HG03558 (cell line): ENCODE data around the gene SOS1.
"Not testable (repeated sequence)": the region's sequence is repeated elsewhere in the genome, so short reads cannot be mapped to it uniquely, and the experiment has no call there.

Experiments
- ATAC-seq: cut with Tn5 transposase; IDR thresholded peaks from one replicate; pipeline ENCODE4 v1.9.1; 2021; ENCODE audit warnings: moderate number of reproducible peaks; ENCODE audit not compliant: unreplicated experiment; ENCODE audit errors: extremely low read depth

SOS1 gene

DNA sequence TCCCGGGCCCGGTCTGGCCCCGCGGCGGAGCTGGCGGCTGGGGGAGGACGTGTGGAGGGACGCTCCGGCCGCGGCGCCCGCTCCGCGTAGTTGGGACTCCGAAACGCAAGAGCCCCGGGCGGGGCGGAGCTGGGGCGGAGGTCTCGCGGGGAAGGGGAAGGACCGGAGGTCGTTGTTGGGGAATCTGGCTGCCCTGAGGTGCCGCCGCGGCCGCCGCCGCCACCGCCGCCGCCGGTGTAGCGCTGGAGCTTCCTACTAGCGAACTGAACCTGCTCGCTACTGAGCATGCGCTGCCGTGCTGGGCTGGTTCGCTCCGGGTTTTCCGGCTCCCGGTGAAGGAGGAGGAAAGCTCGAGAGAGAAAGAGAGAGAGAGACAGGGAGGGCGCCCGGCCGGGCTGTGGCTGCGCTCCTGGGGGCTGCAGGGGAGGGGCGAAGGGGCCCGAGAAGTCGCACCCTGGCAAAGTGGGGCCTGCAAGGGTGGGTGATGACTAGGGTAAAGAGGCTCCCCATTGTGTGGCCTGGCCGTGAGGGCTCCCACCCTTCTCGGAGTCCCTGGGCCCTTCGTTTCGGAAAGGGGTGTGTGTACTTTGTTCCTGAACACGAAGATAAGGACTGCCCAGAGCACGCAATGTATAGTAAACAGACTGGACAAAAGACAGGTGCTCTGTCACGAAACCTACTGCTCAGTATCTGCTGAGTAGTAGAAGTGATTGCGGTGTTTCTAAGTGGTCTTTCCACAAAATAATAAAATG is at the start of gene SOS1:
Gene SOS1 (minus strand): TSS at position 281 of the 752 bp plus-strand sequence. CDS start 629 bp downstream, outside the sequence.
- ATAC-seq, result peak; percentile 23

DNA sequence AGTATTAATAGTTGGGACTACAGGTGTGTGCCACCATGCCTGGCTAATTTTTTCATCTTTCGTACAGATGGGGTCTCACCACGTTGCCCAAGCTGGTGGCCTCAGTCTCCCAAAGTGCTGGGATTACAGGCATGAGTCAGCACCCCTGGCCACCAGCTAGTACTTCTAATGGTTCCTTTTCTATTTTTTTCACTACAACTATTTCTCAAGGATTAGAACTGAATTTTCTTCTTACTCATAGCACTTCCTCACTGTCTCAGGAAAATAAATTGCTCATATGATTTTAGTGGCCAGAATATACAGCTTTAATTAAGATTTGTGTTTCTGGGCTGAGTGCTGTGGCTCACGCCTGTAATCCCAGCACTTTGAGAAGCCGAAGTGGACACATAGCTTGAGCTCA is 43.2 kb upstream of the SOS1 start:
- no peak for ATAC-seq

DNA sequence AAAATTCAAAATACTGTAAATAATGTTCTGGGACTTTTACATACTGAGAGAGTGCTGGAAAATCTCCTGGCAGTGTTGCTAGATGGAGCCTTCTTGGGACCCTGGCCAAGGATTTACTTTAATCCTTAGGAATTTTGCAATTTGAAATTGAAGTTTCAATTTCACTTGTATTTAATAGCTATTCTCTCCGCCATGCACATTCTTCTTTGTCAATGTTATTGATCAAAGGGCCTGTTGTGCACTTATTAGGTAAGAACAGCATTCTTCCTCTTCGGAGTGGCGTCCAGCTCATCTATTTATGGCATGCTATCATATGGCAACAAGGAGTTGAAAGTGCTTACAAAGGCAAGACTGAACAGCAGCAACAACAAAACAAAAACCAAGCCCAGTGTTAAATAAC is 40.1 kb upstream of the SOS1 start:
- no peak for ATAC-seq

DNA sequence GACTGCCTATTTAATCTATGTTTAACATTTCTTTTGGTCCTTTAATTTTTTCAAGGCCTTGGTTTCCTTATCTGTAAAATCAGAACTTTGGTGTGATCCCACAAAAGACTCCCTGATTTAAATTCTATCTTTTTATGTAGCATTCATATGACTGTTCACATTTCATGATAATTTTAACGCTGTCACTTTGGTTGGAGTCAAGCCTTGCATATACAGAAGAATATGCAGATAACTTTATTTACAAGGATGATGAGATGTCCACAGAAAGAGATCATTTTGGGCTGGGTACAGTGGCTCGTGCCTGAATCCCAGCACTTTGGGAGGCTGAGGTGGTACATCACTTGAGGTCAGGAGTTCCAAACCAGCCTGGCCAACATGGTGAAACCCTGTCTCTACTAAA is 38.4 kb upstream of the SOS1 start:
- ATAC-seq, result no peak

DNA sequence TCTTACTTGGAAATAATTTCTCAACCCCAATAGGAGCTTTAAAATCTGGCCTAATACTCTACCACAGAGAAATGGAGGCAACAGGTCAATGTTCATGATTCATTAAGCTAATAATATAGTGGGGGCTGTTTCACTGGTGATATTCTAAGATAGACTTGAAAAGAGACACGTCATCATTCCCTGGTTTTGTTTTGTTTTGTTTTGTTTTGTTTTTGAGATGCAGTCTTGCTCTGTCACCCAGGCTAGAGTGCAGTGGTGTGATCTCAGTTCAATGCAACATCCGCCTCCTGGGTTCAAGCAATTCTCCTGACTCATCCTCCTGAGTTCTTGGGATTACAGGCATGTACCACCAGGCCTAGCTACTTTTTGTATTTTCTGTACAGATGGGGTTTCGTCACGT is 37.5 kb upstream of the SOS1 start:
- no peak for ATAC-seq

DNA sequence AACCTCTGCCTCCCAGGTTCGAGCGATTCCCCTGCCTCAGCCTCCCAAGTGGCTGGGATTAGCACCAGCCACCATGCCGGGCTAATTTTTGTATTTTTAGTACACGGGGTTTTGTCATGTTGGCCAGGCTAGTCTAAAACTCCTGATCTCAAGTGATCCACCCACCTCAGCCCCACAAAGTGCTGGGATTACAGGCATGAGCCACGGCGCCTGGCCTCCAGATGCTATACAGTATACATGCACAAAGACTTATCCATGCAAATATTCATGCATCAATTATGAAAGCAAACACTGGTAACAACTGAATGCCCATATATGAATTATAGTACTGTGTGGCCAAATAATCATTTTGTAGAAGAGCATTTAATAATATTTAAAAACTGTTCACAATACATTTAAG is 36.0 kb upstream of the SOS1 start:
- no peak for ATAC-seq

DNA sequence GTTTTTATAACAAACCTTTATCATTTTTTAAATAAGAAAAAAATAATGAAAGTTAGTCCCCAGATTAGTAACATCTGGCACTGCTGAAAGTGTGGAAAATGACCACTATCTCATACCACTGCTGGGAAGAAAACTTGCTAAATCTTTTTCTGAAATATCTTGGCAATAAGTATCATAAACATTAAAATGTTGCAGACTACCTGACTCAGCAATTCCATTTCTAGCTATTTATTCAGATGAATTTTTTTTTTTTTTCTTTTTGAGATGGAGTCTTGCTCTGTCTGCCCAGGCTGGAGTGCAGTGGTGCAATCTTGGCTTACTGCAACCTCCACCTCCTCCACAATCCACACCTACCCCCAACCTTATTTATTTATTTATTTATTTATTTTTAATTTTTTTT is 35.3 kb upstream of the SOS1 start:
- no peak for ATAC-seq

DNA sequence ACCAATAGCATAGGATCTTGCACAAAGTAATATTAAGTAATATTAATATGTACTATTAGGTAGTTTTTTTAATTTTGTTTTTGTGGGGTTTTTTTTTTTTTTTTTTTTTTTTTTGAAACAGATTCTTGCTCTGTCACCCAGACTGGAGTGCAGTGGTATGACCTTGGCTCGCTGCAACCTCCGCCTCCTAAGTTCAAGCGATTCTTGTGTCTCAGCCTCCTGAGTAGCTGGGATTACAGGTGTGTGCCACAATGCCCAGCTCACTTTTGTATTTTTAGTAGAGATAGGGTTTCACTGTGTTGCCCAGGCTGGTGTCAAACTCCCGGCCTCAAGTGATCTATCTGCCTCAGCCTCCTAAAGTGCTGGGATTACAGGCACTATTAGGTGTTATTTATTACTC is 34.7 kb upstream of the SOS1 start:
- ATAC-seq, result not testable (repeated sequence)

DNA sequence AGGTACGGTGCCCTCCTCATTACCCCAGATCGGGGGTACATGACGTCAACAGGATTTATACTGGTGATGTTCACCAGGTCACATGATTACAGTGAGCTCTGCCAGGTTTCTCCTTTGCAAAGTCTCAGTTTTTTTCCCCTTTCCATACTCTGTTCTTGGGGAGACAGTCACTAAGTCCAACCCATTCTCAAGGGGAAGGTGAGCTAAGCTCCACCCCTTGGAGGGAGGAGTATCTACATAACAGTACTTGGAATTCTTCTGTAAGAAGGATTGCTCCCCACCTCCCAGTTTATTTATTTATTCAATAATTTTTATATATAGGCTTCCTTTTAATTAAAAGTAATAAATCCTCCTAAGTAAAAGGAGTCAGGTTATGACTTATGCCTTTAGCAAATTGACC is 34.1 kb upstream of the SOS1 start:
- no peak for ATAC-seq

DNA sequence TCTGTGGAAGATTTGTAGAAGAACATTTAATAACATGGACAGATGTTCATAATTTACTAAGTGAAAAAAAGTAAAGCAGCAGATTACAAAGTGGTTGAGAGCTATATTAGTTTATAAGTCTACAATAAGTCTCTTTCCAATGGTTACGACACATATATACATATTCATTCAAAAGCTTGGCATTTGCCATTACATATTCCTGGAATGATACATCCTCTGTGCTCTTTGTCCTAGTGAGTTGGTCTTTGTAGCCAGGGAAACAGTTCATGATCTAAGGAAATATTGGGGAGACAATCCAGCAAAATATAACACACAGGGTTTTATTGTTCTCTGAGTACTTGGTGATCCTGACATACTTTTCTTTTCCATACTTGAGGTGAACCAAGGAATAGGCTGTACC is 32.5 kb upstream of the SOS1 start:
- no peak for ATAC-seq

DNA sequence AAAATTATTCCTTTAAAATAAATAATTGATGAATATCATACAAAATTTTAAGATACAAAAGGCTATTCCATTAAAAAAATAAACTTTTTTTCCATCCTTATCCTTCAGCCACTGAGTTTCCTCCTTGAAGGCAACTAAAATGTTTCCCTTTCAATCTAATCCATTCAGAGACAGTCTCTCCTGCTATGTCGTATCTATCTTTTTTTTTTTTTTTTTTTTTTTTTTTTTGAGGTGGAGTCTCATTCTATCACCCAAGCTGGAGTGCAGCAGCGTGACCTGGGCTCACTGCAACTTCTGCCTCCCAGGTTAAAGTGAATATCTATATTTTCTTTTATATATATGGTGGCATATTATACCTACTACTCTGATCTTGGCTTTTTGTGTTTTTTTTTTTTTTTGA is 31.7 kb upstream of the SOS1 start:
- ATAC-seq, result no peak

DNA sequence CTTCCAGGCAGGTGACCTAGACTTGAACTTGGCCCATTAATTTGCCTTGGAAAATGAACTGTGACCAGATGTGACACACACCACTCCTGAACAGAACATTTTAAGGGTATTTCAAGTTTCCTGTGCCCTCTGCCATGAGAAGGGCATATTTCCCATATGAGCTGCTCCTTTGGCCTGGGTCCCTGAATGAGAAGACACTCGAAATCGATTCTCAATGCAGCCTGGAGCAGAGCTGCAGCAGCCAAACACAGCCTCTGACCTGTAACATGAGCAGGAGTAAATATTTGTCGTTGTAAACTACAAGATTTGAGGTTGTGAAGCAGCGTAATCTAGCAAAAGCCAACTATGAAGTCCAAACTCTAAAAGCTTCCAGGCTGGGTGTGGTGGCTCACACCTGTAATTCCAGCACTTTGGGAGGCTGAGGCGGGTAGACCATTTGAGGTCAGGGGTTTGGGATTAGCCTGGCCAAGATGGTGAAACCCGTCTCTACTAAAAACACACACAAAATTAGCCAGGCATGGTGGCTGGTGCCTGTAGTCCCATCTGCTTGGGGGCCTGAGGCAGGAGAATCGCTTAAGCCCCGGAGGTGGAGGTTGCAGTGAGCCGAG is 30.1 kb upstream of the SOS1 start:
- ATAC-seq, result no peak

DNA sequence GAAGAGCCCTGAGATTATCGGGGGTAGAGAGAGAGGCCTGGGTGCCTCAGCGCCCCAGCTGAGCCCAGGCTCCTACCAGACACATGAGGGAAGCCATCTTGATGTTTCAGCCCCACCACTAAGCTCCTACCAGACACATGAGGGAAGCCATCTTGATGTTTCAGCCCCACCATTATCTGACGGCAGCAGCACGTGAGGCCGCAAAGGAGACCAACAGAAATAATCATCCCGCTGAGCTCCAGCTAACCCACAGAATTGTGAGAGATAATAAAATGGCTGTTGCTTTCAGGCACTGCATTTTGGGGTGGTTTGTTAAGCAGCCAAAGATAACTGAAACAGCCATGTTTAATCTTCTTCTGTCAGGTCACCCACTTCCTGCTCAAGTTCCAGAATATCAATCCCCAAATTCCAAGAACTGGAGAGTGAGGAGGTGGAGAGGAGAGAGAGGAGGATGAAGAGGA is 29.3 kb upstream of the SOS1 start:
- ATAC-seq, result no peak

DNA sequence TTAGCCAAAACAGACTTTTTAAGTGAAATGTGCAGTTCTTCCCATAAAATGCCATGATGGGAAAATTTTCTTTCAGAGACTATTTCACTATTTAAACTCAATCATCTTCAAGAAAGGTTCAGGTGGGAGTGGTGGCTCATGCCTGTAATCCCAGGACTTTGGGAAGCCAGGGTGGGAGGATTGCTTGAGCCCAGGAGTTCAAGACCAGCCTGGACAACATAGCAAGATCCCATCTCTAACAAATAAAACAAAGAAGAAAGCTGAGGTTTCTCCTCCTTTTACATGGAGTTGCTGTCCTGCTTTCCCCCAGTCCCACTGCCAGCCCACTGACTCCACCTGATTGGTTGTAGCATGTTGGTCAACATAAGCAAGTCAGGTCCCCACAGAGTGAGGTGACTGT is 25.8 kb upstream of the SOS1 start:
- ATAC-seq, result no peak

DNA sequence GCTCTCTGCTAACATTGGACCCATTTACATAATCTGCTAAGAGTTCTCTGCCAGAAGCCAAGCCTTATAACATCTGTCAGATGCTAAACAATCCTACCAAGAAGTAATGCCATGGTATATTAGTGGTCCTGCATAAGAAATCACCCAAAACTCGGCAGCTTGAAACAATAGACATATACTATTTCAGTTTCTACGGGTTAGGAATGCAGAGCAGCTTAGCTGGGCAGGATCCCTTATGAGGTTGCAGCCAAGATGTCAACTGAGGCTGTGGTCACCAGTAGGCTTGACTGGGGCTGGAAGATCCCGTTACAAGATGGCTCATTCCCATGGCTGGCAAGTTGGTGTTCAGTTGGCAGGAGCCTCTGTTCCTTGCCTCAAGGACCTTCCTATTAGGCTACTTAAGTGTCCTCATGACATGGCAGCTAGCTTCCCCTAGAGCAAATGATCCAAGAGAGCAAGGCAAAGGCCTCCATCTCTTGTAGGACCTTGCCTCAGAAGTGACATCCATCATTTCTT is 25.1 kb upstream of the SOS1 start:
- no peak for ATAC-seq

DNA sequence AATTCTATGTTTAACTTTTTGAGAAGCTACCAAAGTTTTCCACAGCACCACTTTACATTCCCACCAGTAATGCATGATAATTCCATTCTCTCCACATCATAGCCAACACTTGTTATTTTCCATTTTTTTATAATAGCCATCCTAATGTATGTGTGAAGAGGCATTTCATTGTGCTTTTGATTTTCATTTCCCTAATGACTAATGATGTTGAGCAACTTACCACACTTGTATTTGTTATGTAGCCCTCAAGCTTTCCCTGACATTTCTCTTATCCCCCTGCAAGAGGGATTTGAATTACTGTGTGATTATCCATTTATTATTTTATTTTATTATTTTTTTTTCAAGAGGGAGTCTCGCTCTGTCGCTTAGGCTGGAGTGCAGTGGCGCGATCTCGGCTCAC is 23.6 kb upstream of the SOS1 start:
- ATAC-seq, result no peak

DNA sequence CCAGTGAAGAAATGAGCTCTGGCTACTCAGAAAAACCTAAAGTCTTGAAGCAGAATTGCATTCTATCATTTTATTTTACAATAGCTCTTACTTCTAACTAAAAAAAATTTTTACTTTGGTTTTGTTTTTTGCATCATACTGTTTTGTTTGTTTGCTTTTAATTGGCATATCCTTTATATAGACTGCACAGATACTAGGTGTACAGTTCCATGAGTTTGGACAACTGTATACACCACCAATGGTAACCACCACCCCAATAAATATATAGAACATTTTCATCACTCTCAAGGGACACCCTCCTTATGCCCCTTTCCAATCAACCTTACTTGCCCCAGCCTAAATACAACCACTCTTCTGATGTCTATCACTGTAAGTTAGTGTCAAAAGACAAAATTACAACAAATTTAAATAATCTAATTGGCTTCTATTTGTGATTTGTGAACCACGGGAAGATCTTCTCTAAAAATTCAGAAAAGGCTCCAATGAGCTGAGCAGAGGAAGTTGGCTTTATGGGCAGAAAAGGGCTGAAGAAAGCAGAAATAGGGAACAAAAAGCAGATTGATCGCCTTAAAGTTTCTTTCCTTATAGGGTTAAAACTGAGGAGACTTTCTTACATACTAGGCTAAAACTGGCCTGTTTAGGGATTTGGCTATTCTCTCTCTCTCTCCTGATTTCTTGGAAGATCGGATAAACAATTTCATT is 22.2 kb upstream of the SOS1 start:
- ATAC-seq, result no peak

DNA sequence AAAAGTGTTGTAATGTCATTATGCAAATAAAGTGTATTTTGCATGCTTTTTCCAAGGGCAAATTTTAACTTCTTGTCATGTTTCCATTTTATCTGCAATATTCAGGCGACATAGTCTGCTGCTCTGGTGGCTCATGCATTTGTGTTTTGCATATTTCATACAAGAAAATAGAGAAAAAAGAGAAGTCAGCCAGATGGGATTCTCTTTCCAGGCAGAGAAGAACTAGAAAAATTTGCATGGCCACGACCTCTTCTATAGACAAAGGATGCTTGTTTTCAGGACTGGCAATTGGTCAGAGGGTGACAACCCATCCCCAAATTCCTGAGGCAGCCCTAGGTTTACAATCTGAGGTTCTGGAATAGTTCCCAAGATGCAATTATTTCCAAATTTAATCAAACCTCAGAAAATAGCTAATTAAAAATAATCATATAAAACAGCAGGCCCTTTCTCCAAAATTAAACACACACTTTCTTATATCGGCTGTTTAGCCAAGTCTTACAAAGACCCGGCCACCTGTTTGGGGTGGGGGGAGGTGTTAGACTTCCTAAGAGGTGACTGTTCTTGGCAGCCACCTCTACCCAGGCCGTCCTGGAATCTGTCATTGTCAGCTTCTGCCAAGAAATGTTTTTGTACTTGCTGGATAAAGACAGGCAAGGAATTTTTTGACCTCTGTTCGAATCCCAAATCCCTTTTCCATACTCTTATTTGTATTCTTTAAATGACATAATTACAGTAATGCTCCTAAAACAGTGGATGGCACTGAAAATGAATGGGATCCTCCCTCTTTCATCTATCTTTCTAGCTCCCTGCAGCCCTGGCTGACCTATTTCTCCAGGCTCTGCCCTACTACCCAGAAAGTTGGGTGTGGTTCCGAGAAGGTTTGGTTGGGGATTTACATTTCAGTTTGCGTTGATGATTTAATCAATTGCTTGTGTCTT is 20.8 kb upstream of the SOS1 start:
- ATAC-seq, result no peak

DNA sequence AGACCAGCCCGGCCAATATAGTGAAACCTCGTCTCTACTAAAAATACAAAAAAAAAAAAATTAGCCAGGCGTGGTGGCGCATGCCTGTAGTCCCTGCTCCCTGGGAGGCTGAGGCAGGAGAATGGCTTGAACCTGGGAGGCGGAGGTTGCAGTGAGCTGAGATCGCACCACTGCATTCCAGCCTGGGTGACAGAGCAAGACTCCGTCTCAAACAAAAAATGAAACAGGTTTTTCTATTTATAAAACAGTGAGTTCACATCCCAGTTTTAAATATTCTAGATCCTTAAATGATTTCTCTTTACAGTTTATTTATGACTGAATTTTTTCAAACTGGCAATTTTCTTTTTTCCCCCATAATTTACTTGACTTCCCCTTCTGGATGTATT is 20.1 kb upstream of the SOS1 start:
- ATAC-seq, result not testable (repeated sequence)

DNA sequence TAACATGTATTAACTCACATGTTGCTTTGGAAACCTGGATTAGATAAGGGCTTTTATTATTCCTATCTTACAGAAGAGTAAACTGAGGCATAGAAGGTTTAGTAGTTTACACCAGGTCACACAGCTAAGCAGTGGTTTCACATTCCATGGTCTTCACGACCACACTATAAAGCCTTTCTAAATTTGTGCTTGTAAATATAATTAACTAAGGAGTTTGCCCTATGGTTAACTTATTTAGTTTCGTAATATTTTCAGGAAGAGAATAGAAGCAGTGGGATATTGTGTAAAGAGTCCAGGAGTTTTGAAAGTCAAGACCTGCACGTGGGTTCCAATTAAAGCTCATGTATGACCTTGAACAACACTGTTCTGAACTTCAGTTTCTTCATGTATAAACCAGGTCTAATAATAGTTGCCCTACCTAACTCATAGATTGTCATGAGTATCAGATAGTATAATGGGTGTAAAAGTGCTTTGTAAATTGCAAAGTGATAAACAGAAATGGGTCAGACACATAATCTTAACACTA is 19.5 kb upstream of the SOS1 start:
- ATAC-seq, result no peak
